HepG2 (cell line): ENCODE results near the gene PLIN4. TPM values are rescaled to one million over a fixed set of nuclear protein-coding genes. Genes with fewer than 3 reads are reported as not detected.

ENCODE experiments used
- ADNP ChIP-seq: sonication (generic); formaldehyde crosslinking; IDR thresholded peaks from 2 replicates; pipeline ENCODE4 v1.4.0; 2020; ENCODE audit warnings: missing genetic modification reagents
- AGO2 ChIP-seq: fragments of 200-400 bp; formaldehyde crosslinking; optimal IDR thresholded peaks from 2 replicates; pipeline ENCODE3; 2017; ENCODE audit warnings: mild to moderate bottlenecking, low read depth, low read length, moderate library complexity
- PCBP1 ChIP-seq: fragments of 200-400 bp; formaldehyde crosslinking; IDR thresholded peaks from 2 replicates; pipeline ENCODE4 v1.6.1; 2017; ENCODE audit warnings: mild to moderate bottlenecking, low read depth, low read length, borderline replicate concordance
- RXRA ChIP-seq: sonication (generic); formaldehyde crosslinking; IDR thresholded peaks from 2 replicates; pipeline ENCODE4 v1.5.1; 2020; ENCODE audit warnings: missing genetic modification reagents
- THYN1 ChIP-seq: sonication (generic); formaldehyde crosslinking; IDR thresholded peaks from 2 replicates; pipeline ENCODE4 v1.8.1; 2023; ENCODE audit warnings: low read depth, mild to moderate bottlenecking, moderate library complexity, missing genetic modification reagents, borderline replicate concordance
- WIZ ChIP-seq: sonication (generic); formaldehyde crosslinking; IDR thresholded peaks from 2 replicates; pipeline ENCODE4 v1.5.1; 2020; ENCODE audit warnings: mild to moderate bottlenecking, missing genetic modification reagents
- ZNF607 ChIP-seq: sonication (generic); formaldehyde crosslinking; IDR thresholded peaks from 2 replicates; pipeline ENCODE4 v1.5.1; 2020; ENCODE audit warnings: missing genetic modification reagents, mild to moderate bottlenecking, borderline replicate concordance
- ZNF761 ChIP-seq: sonication (generic); formaldehyde crosslinking; conservative IDR thresholded peaks from 2 replicates; pipeline ENCODE4 v1.4.0; 2020; ENCODE audit warnings: mild to moderate bottlenecking, missing genetic modification reagents
- ZNF879 ChIP-seq: sonication (generic); formaldehyde crosslinking; IDR thresholded peaks from 2 replicates; pipeline ENCODE4 v1.8.1; 2023; ENCODE audit warnings: missing genetic modification reagents
- polyA plus RNA-seq, 8 experiments: library from polyadenylated mRNA; depleted of rRNA in 3 of 8; stranded (reverse) in 7 of 8; unstranded in 1 of 8; fragments of >200 nt; fragmentation: Illumina TruSeq in 4 of 8; extraction: Trizol in 4 of 8; gene quantifications; 2 replicates each; pipeline versions ENCODE4 v1.2.1 to v1.2.3, GENCODE V29; 2011 to 2016; ENCODE audit warnings: low read depth in 4 of 8, missing spikeins in 1 of 8, mixed read lengths in 1 of 8; ENCODE audit not compliant: insufficient read depth in 1 of 8
- total RNA-seq, 5 experiments: library from RNA; depleted of rRNA; stranded (reverse); fragments of >200 nt; fragmentation: Illumina TruSeq; extraction: Trizol; gene quantifications; 2 replicates each; pipeline ENCODE4 v1.2.3, GENCODE V29; 2016; ENCODE audit warnings: low read depth in 1 of 5
- TF ChIP-seq, protein P1 (sequence below): sonication (generic); formaldehyde crosslinking; IDR thresholded peaks from 2 replicates; pipeline ENCODE4 v1.5.1; 2020; ENCODE audit warnings: missing genetic modification reagents, mild to moderate bottlenecking, borderline replicate concordance
- TF ChIP-seq, protein P2 (sequence below): IDR thresholded peaks from 2 replicates; pipeline ENCODE4 v1.6.1; 2016
- TF ChIP-seq, protein P3 (sequence below): IDR thresholded peaks from 2 replicates; pipeline ENCODE4 v1.6.1; 2016; ENCODE audit warnings: missing genetic modification reagents, missing compliant biosample characterization
- TF ChIP-seq, protein P4 (sequence below): sonication (generic); formaldehyde crosslinking; IDR thresholded peaks from 2 replicates; pipeline ENCODE4 v1.5.0; 2020; ENCODE audit warnings: mild to moderate bottlenecking, missing genetic modification reagents, borderline replicate concordance
- TF ChIP-seq, protein P5 (sequence below): sonication (generic); formaldehyde crosslinking; IDR thresholded peaks from 2 replicates; pipeline ENCODE4 v1.9.0; 2022; ENCODE audit warnings: missing genetic modification reagents, mild to moderate bottlenecking, borderline replicate concordance

Gene PLIN4
- total and polyA plus RNA-seq, 2 of the 13 experiments (the other 11 are each of a cell fraction or from before 2014, with no cell fraction given), result 1.1 to 1.3 TPM

DNA sequence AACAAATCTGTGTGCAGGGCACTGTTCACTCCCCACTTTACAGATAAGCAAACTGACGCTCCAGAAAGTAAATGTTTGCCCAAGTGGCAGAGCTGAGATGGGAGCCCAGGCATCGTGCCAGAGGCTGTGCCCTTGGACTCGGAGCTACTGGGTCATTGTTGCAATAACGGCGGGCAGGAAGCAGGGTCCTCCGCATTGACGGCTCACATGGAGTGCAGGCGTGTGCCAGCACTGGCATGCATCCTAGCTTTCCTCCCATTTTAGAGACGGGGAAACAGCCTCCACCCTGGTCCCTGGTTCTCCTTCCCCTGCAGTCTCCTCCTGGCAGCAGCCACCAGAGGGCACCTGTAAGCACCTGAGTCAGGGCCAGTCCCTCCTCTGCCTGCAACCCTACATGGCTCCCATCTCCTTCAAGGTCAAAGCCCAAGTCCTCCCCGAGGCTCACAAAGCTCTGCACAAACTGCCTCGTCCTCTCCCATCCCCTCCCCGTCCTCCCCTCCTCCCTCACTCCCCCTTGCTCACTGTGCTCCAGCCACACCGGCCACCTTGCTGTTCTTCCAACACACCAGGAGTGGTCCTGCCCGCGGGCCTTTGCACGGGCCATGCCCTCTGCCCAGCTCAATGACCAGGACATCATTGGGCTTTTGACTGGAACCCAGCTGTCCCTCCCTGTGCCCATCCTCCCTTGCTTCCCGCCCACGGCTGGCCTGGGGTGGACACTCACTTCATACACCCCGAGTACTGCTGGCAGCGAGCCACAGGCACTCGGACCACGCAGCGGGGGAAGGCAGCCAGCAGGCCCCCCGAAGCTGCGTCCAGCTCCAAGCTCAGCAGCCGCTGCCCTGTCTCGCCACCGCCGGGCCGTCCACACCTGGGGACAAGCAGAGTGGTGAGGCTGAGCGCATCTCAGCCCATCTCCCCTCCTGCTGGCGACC is 29.3 kb upstream of the PLIN4 start (continued):
- TF ChIP-seq, protein P1, sequence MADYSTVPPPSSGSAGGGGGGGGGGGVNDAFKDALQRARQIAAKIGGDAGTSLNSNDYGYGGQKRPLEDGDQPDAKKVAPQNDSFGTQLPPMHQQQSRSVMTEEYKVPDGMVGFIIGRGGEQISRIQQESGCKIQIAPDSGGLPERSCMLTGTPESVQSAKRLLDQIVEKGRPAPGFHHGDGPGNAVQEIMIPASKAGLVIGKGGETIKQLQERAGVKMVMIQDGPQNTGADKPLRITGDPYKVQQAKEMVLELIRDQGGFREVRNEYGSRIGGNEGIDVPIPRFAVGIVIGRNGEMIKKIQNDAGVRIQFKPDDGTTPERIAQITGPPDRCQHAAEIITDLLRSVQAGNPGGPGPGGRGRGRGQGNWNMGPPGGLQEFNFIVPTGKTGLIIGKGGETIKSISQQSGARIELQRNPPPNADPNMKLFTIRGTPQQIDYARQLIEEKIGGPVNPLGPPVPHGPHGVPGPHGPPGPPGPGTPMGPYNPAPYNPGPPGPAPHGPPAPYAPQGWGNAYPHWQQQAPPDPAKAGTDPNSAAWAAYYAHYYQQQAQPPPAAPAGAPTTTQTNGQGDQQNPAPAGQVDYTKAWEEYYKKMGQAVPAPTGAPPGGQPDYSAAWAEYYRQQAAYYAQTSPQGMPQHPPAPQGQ (CRISPR knock-in tag), result no peak
- TF ChIP-seq, protein P2, sequence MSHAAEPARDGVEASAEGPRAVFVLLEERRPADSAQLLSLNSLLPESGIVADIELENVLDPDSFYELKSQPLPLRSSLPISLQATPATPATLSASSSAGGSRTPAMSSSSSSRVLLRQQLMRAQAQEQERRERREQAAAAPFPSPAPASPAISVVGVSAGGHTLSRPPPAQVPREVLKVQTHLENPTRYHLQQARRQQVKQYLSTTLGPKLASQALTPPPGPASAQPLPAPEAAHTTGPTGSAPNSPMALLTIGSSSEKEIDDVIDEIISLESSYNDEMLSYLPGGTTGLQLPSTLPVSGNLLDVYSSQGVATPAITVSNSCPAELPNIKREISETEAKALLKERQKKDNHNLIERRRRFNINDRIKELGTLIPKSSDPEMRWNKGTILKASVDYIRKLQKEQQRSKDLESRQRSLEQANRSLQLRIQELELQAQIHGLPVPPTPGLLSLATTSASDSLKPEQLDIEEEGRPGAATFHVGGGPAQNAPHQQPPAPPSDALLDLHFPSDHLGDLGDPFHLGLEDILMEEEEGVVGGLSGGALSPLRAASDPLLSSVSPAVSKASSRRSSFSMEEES (CRISPR knock-in tag), result no peak
- TF ChIP-seq ZNF879 (CRISPR knock-in tag), result no peak
- no peak for TF ChIP-seq WIZ
- no peak for TF ChIP-seq ZNF761 (CRISPR knock-in tag)
- TF ChIP-seq, protein P3, sequence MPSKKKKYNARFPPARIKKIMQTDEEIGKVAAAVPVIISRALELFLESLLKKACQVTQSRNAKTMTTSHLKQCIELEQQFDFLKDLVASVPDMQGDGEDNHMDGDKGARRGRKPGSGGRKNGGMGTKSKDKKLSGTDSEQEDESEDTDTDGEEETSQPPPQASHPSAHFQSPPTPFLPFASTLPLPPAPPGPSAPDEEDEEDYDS (CRISPR knock-in tag), result no peak
- TF ChIP-seq, protein P4, sequence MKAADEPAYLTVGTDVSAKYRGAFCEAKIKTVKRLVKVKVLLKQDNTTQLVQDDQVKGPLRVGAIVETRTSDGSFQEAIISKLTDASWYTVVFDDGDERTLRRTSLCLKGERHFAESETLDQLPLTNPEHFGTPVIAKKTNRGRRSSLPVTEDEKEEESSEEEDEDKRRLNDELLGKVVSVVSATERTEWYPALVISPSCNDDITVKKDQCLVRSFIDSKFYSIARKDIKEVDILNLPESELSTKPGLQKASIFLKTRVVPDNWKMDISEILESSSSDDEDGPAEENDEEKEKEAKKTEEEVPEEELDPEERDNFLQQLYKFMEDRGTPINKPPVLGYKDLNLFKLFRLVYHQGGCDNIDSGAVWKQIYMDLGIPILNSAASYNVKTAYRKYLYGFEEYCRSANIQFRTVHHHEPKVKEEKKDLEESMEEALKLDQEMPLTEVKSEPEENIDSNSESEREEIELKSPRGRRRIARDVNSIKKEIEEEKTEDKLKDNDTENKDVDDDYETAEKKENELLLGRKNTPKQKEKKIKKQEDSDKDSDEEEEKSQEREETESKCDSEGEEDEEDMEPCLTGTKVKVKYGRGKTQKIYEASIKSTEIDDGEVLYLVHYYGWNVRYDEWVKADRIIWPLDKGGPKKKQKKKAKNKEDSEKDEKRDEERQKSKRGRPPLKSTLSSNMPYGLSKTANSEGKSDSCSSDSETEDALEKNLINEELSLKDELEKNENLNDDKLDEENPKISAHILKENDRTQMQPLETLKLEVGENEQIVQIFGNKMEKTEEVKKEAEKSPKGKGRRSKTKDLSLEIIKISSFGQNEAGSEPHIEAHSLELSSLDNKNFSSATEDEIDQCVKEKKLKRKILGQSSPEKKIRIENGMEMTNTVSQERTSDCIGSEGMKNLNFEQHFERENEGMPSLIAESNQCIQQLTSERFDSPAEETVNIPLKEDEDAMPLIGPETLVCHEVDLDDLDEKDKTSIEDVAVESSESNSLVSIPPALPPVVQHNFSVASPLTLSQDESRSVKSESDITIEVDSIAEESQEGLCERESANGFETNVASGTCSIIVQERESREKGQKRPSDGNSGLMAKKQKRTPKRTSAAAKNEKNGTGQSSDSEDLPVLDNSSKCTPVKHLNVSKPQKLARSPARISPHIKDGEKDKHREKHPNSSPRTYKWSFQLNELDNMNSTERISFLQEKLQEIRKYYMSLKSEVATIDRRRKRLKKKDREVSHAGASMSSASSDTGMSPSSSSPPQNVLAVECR (CRISPR knock-in tag), result no peak
- TF ChIP-seq ZNF607 (CRISPR knock-in tag), result no peak
- TF ChIP-seq RXRA (CRISPR knock-in tag), result 0 out of 2 replicates have a peak, but pooled peaks have one; percentile 23
- no peak for TF ChIP-seq THYN1 (CRISPR knock-in tag)
- TF ChIP-seq AGO2, result peak; percentile 81
- 0 out of 2 replicates have a peak, but pooled peaks have one; percentile 40 for TF ChIP-seq PCBP1
- TF ChIP-seq, protein P5, sequence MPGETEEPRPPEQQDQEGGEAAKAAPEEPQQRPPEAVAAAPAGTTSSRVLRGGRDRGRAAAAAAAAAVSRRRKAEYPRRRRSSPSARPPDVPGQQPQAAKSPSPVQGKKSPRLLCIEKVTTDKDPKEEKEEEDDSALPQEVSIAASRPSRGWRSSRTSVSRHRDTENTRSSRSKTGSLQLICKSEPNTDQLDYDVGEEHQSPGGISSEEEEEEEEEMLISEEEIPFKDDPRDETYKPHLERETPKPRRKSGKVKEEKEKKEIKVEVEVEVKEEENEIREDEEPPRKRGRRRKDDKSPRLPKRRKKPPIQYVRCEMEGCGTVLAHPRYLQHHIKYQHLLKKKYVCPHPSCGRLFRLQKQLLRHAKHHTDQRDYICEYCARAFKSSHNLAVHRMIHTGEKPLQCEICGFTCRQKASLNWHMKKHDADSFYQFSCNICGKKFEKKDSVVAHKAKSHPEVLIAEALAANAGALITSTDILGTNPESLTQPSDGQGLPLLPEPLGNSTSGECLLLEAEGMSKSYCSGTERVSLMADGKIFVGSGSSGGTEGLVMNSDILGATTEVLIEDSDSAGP (CRISPR knock-in tag), result 0 out of 2 replicates have a peak, but pooled peaks have one; percentile 8
- TF ChIP-seq ADNP (CRISPR knock-in tag), result peak; percentile 59; the same call in 1 of the 2 replicates
